HG02798 (cell line): ENCODE results near the gene SCN2B.
"Not testable (repeated sequence)": the region's sequence is repeated elsewhere in the genome, so short reads cannot be mapped to it uniquely, and the experiment has no call there.

Experiments
- ATAC-seq: cut with Tn5 transposase; IDR thresholded peaks from one replicate; pipeline ENCODE4 v1.9.1; 2021; ENCODE audit warnings: mild to moderate bottlenecking; ENCODE audit not compliant: unreplicated experiment, poor library complexity

SCN2B gene

GRCh38 chr11:118207079-118207478 is 30.6 kb upstream of the SCN2B start:
- ATAC-seq: no peak

DNA sequence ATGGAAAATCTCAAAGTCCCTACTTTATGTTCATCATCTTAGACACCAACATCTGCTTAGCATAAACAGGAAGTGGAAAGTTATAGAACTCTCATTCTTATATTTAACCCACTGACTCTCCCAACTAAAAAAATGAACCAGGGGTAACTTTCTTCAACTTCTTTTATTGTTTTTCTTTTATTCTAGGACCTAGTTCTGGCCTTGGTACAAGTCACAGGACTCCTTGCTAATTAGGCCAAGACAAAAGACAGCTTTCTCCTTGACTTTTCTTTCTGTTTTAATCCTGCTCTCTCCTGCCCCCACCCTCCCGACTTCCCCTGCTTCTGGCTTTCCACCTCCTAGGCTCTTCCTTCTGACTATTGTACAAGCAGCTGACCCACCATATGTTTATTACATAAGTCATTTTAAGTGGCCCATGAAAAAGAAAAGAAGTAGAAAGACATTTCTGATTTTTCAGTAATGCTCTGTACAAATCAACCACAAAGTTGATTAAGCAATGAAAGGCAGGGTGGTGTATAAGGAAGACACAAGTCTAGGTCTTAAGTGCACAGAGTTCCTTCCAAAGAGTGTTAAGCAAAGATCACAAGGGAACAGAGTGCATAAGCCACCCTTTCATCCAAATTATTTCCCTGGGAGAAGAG is 30.1 kb upstream of the SCN2B start:
- no peak for ATAC-seq

DNA sequence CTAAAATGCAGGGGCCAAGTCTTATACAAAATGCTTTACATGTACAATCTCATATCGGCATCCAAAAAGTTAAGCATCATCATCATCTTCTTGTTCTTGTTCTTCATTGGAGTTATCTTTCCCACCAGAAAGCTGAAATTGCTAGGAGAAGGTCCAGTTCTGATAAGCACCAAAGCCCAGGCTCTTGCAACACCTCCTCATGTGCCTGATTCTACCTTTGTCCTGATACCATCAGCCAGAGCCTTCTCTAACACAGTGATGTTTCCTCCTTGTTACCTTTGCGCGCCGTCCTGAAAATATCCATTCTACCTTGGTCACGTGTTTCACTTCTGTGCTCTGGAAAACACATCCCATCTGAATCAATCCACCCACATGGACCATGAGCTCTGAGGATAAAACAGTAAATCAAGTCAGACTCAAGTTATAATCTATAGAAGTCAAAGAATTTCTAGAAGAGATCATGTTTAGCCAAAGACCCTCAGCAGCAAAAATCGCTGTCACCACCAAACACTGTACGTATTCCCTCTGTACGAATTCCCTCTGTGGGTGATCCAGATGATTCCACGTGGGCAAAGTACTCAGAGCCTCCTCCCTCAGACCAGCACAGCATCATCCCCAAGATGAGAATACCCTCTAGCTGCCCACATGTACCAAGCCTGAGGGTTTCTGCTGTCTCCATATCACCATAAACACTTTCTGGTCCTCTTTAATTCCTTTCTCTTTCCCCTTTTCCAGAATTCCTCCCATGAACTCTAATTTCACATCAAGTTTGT is 29.4 kb upstream of the SCN2B start:
- no peak for ATAC-seq

DNA sequence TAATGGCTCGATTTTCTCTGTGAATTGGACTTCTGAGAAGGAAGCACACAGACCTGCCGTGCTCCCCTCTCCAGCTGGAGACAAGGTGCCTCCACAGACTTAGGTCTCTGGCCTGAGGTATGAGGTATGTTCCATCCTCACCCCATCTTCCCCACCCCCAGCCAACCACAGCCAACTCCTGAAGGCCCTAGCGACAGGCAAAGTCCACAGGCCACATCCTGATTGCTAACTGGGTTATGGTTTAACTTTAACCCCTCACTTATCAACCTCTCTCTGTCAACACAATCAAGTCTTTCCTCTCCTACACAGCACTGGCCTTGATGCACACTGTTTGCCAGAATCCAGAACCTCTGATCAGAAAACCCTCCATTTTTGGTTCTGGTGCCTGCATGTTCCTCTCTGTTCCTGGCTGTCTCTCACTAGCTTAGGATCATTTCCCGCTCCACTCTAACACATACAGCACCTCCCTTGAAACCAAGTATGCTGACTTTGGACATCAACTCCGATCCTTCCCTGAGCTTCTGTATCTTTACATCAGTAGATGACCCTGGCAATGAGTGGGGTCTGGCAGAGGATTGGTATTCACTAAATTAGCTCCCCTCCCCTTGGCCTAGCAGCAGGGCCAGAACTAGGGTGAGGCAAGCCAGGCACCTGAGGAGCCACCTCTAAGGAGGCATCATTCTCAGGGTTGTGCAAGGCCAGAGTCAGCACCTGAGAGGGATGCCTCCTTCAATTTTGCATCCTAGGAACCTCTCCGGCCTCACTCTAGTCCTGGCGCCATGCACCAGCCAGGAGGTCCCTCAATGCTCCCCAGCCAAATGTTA is 26.4 kb upstream of the SCN2B start:
- no peak for ATAC-seq

GRCh38 chr11:118201966-118202365 is 25.5 kb upstream of the SCN2B start:
- no peak for ATAC-seq

- ATAC-seq: no peak
Measured at GRCh38 chr11:118200901-118201680, 24.7 kb upstream of the SCN2B start.

GRCh38 chr11:118200497-118200896 is 24.1 kb upstream of the SCN2B start:
- ATAC-seq: no peak

- no peak for ATAC-seq
Measured at GRCh38 chr11:118199135-118199534, 22.7 kb upstream of the SCN2B start.

- peak; percentile 46 for ATAC-seq
Measured at GRCh38 chr11:118198370-118198769, 21.9 kb upstream of the SCN2B start.

- ATAC-seq: no peak
Measured at GRCh38 chr11:118194835-118195627, 18.6 kb upstream of the SCN2B start.

- ATAC-seq: no peak
Measured at GRCh38 chr11:118193910-118194566, 17.6 kb upstream of the SCN2B start.

DNA sequence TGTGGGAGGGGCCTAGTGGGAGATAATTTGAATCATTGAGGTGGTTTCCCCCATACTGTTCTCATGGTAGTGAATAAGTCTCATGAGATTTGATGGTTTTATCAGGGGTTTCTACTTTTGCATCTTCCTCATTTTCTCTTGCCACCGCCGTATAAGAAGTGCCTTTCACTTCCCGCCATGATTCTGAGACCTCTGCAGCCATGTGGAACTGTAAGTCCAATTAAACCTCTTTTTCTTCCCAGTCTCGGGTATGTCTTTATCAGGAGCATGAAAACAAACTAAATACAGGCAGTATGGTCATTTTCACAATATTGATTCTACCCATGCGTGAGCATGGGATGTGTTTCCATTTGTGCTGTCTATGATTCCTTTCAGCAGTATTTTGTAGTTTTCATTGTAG is 16.4 kb upstream of the SCN2B start:
- not testable (repeated sequence) for ATAC-seq

- not testable (repeated sequence) for ATAC-seq
Measured at GRCh38 chr11:118190942-118191506, 14.6 kb upstream of the SCN2B start.

- no peak for ATAC-seq
Measured at GRCh38 chr11:118186346-118187107, 10.1 kb upstream of the SCN2B start.

- no peak for ATAC-seq
Measured at GRCh38 chr11:118184784-118185579, 8.5 kb upstream of the SCN2B start.

GRCh38 chr11:118183691-118184090 is 7.3 kb upstream of the SCN2B start:
- not testable (repeated sequence) for ATAC-seq

GRCh38 chr11:118180300-118180703 is 3.9 kb upstream of the SCN2B start:
- ATAC-seq: no peak
